H9 (cell line): ENCODE measurements around the gene PRKAG1. TPM values are rescaled to one million over a fixed set of nuclear protein-coding genes. Genes with fewer than 3 reads are reported as not detected.

Source experiments
- DNase-seq: peaks from one replicate; pipeline ENCODE4 v3.0.0-alpha.2; 2017
- H2AFZ ChIP-seq: one replicate; pipeline ENCODE4 v1.6.1; 2013; ENCODE audit warnings: mild to moderate bottlenecking, low read length, control low read depth, moderate library complexity
- H2AK5ac ChIP-seq: 2 replicates; pipeline ENCODE4 v1.6.1; 2013; ENCODE audit warnings: low read length, control low read depth, mixed read lengths; ENCODE audit not compliant: insufficient read length
- H2BK120ac ChIP-seq: one replicate; pipeline ENCODE4 v1.6.1; 2013; ENCODE audit warnings: low read depth, mild to moderate bottlenecking, low read length, control low read depth, inconsistent platforms; ENCODE audit not compliant: poor library complexity, severe bottlenecking
- H2BK12ac ChIP-seq: 2 replicates; pipeline ENCODE4 v1.6.1; 2013; ENCODE audit warnings: low read length, control low read depth, mixed read lengths, low read depth; ENCODE audit not compliant: insufficient read length
- H2BK15ac ChIP-seq: 2 replicates; pipeline ENCODE4 v1.6.1; 2013; ENCODE audit warnings: low read depth, low read length, control low read depth
- H2BK20ac ChIP-seq: one replicate; pipeline ENCODE4 v1.6.1; 2013; ENCODE audit warnings: low read depth, mild to moderate bottlenecking, low read length, control low read depth, inconsistent platforms; ENCODE audit not compliant: poor library complexity, severe bottlenecking
- H2BK5ac ChIP-seq: 2 replicates; pipeline ENCODE4 v1.6.1; 2013; ENCODE audit warnings: low read length, control low read depth, mixed read lengths; ENCODE audit not compliant: insufficient read length
- H3K14ac ChIP-seq: 2 replicates; pipeline ENCODE4 v1.6.1; 2013; ENCODE audit warnings: low read length, control low read depth; ENCODE audit not compliant: insufficient read depth
- H3K18ac ChIP-seq: 2 replicates; pipeline ENCODE4 v1.6.1; 2013; ENCODE audit warnings: low read depth, mild to moderate bottlenecking, mixed read lengths, low read length, control low read depth; ENCODE audit not compliant: insufficient read length
- H3K23ac ChIP-seq: 2 replicates; pipeline ENCODE4 v1.6.1; 2013; ENCODE audit warnings: low read length, control low read depth, mixed read lengths, low read depth; ENCODE audit not compliant: insufficient read length
- H3K23me2 ChIP-seq: 2 replicates; pipeline ENCODE4 v1.6.1; 2013; ENCODE audit warnings: low read depth, mild to moderate bottlenecking, mixed read lengths, low read length, control low read depth; ENCODE audit not compliant: insufficient read length, poor library complexity, severe bottlenecking
- H3K27ac ChIP-seq: 2 replicates; pipeline ENCODE4 v1.5.1; 2013; ENCODE audit warnings: low read length, control low read depth, mixed read lengths, low read depth; ENCODE audit not compliant: insufficient read length
- H3K27me3 ChIP-seq: 2 replicates; pipeline ENCODE4 v1.6.1; 2013; ENCODE audit warnings: low read length, control low read depth, inconsistent platforms; ENCODE audit not compliant: insufficient read depth
- H3K4ac ChIP-seq: 2 replicates; pipeline ENCODE4 v1.6.1; 2013; ENCODE audit warnings: low read depth, mild to moderate bottlenecking, control low read depth, inconsistent platforms, low read length, moderate library complexity
- H3K4me1 ChIP-seq: 2 replicates; pipeline ENCODE4 v1.6.1; 2013; ENCODE audit warnings: low read length, control low read depth, inconsistent platforms; ENCODE audit not compliant: insufficient read depth
- H3K4me2 ChIP-seq: 2 replicates; pipeline ENCODE4 v1.6.1; 2013; ENCODE audit warnings: low read length, control low read depth, mixed read lengths; ENCODE audit not compliant: insufficient read length, insufficient read depth
- H3K56ac ChIP-seq: 2 replicates; pipeline ENCODE4 v1.6.1; 2013; ENCODE audit warnings: low read depth, mild to moderate bottlenecking, mixed read lengths, low read length, control low read depth; ENCODE audit not compliant: insufficient read length
- H3K79me1 ChIP-seq: 2 replicates; pipeline ENCODE4 v1.6.1; 2013; ENCODE audit warnings: low read depth, mild to moderate bottlenecking, moderate library complexity, low read length, control low read depth, inconsistent platforms; ENCODE audit not compliant: insufficient read depth, poor library complexity, severe bottlenecking
- H3K79me2 ChIP-seq: 2 replicates; pipeline ENCODE4 v1.6.1; 2013; ENCODE audit warnings: low read length, control low read depth, inconsistent platforms; ENCODE audit not compliant: insufficient read depth
- H3K9ac ChIP-seq: 2 replicates; pipeline ENCODE4 v1.6.1; 2013; ENCODE audit warnings: low read length, control low read depth, mixed read lengths; ENCODE audit not compliant: insufficient read length; ENCODE audit errors: extremely low read depth
- H3K9me3 ChIP-seq: one replicate; pipeline ENCODE4 v1.6.1; 2013; ENCODE audit warnings: low read depth, low read length, inconsistent platforms; ENCODE audit not compliant: control insufficient read depth
- H3T11ph ChIP-seq: one replicate; pipeline ENCODE4 v1.6.1; 2013; ENCODE audit warnings: mild to moderate bottlenecking, low read length, control low read depth, inconsistent platforms
- H4K20me1 ChIP-seq: one replicate; pipeline ENCODE4 v1.6.1; 2013; ENCODE audit not compliant: control insufficient read depth, insufficient read length, insufficient read depth
- H4K5ac ChIP-seq: 2 replicates; pipeline ENCODE4 v1.6.1; 2013; ENCODE audit warnings: low read depth, mild to moderate bottlenecking, mixed read lengths, low read length, control low read depth; ENCODE audit not compliant: insufficient read length
- H4K8ac ChIP-seq: replicated peaks from 2 replicates; pipeline ENCODE4 v1.6.1; 2013; ENCODE audit warnings: low read length, control low read depth, mixed read lengths, low read depth; ENCODE audit not compliant: insufficient read length
- H4K91ac ChIP-seq: 2 replicates; pipeline ENCODE4 v1.6.1; 2013; ENCODE audit warnings: low read depth, mild to moderate bottlenecking, moderate library complexity, mixed read lengths, low read length, control low read depth; ENCODE audit not compliant: insufficient read length
- H3K27ac Mint-ChIP-seq, 3 experiments: 2 replicates in 2 of 3; 3 replicates in 1 of 3; pipeline ENCODE4 v1.8.0; 2020 to 2021; ENCODE audit warnings: mixed read lengths in 3 of 3, mild to moderate bottlenecking in 1 of 3, moderate library complexity in 1 of 3
- H3K27me3 Mint-ChIP-seq: 2 replicates; pipeline ENCODE4 v1.8.0; 2021; ENCODE audit warnings: low read depth, mild to moderate bottlenecking, moderate library complexity, mixed read lengths
- H3K36me3 Mint-ChIP-seq, 3 experiments: 2 replicates in 2 of 3; 3 replicates in 1 of 3; pipeline ENCODE4 v1.8.0; 2020 to 2021; ENCODE audit warnings: low read depth in 3 of 3, mixed read lengths in 3 of 3; ENCODE audit not compliant: insufficient read depth in 1 of 3
- H3K4me1 Mint-ChIP-seq, 2 experiments: 2 replicates each; pipeline ENCODE4 v1.8.0; 2020; ENCODE audit warnings: mixed read lengths in 2 of 2
- H3K4me3 Mint-ChIP-seq, 2 experiments: 2 replicates in 1 of 2; 3 replicates in 1 of 2; pipeline ENCODE4 v1.8.0; 2020 to 2021; ENCODE audit warnings: mild to moderate bottlenecking in 2 of 2, mixed read lengths in 2 of 2, moderate library complexity in 1 of 2
- H3K9me3 Mint-ChIP-seq, 2 experiments: 2 replicates in 1 of 2; 3 replicates in 1 of 2; pipeline ENCODE4 v1.8.0; 2020; ENCODE audit warnings: mild to moderate bottlenecking in 2 of 2, mixed read lengths in 2 of 2, moderate library complexity in 1 of 2
- CTCF ChIP-seq: fragments of 200-600 bp; sonication (generic); conservative IDR thresholded peaks from 3 replicates; pipeline ENCODE4 v1.8.0; 2021; ENCODE audit warnings: antibody characterized with exemption, mild to moderate bottlenecking
- WGBS: extraction: QIAGEN DNeasy Blood & Tissue Kit; methylation state at CpG from one replicate; pipeline ENCODE4 v1.1.7; 2013; ENCODE audit warnings: missing lambda C conversion rate, low lambda C conversion rate, mixed read lengths; ENCODE audit not compliant: insufficient read length; ENCODE audit errors: extremely low coverage; 5-methylcytosine and 5-hydroxymethylcytosine counted together
- total RNA-seq: library from RNA; stranded (reverse); gene quantifications from 2 replicates; pipeline ENCODE4 v1.2.1, GENCODE V29; 2021

The PRKAG1 gene
- total RNA-seq, 1 experiment from 2014 or later = 34.8 TPM

- Histone ChIP-seq H3K4me2 (peak overlapping the region; percentile 85), H3K9me3 (no peaks in the 10 kb centered on the region), H3K79me2 (peaks cover 33% of the 10 kb centered on the region), H3K4ac (no peak overlapping the region), H2AFZ (no peak overlapping the region), H3K4me1 (peaks cover 10% of the 10 kb centered on the region), H4K5ac (no peak overlapping the region), H4K91ac (no peak overlapping the region), H3K27me3 (no peaks in the 10 kb centered on the region), H3K23me2 (peaks cover 24% of the 10 kb centered on the region), H2BK20ac (no peak overlapping the region), H3K79me1 (peaks cover 15% of the 10 kb centered on the region), H4K20me1 (no peaks in the 10 kb centered on the region), H2BK5ac (no peak overlapping the region), H3K14ac (no peak overlapping the region), H2BK15ac (no peak overlapping the region), H2BK120ac (no peak overlapping the region), H4K8ac (no peak overlapping the region), H3K23ac (no peak overlapping the region), H3K27ac (no peak overlapping the region), H3K18ac (no peak overlapping the region), H3K56ac (no peak overlapping the region), H2AK5ac (no peak overlapping the region), H3T11ph (no peak overlapping the region), H3K9ac (peak overlapping the region; percentile 70), H2BK12ac (no peak overlapping the region)
- Mint-ChIP-seq H3K9me3 (no peaks in the 10 kb centered on the region), H3K4me3 (peak overlapping the region; percentile 94 to 97), H3K36me3 (peaks cover 0 to 3% (median 3%) of the 10 kb centered on the region in 3 experiments; a peak in 3 of 7 replicates), H3K27ac (peak overlapping the region; percentile 84 to 99 (median 99)), H3K4me1 (peaks cover 42 to 50% of the 10 kb centered on the region in 2 experiments), H3K27me3 (no peaks in the 10 kb centered on the region; the same call in 1 of the 2 replicates)
- no peak for DNase-seq
- no CpG with 5 or more reads among the region's 16 CpGs for WGBS
- TF ChIP-seq CTCF = no peak
These were observed 42.6 kb upstream of the PRKAG1 start for GRCh38 chr12:49061157-49061650.
